HK-2 (cell line): ENCODE results near the gene POLE3.
A peak's percentile ranks its signal among the peaks of the same experiment; 100 is the strongest.
"Not testable (repeated sequence)": the region's sequence is repeated elsewhere in the genome, so short reads cannot be mapped to it uniquely, and the experiment has no call there.

Experiments
- DNase-seq: peaks from one replicate; pipeline ENCODE4 v3.0.0-alpha.2; 2018; ENCODE audit not compliant: unreplicated experiment

POLE3 gene, protein sequence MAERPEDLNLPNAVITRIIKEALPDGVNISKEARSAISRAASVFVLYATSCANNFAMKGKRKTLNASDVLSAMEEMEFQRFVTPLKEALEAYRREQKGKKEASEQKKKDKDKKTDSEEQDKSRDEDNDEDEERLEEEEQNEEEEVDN

GRCh38 chr9:113410207-113410864 lies at the start of gene POLE3, which contains the start of gene C9orf43:
POLE3 (minus strand) TSS chr9:113410675; CDS start chr9:113410293, 382 bp downstream.
C9orf43 (plus strand) TSS chr9:113410747; CDS start chr9:113413494, 2,747 bp downstream.
- peak; percentile 96 for DNase-seq

GRCh38 chr9:113456235-113456634 lies 45.8 kb upstream of the POLE3 start:
- no peak for DNase-seq

GRCh38 chr9:113454914-113455761 lies 44.7 kb upstream of the POLE3 start:
- peak; percentile 35 for DNase-seq

DNA sequence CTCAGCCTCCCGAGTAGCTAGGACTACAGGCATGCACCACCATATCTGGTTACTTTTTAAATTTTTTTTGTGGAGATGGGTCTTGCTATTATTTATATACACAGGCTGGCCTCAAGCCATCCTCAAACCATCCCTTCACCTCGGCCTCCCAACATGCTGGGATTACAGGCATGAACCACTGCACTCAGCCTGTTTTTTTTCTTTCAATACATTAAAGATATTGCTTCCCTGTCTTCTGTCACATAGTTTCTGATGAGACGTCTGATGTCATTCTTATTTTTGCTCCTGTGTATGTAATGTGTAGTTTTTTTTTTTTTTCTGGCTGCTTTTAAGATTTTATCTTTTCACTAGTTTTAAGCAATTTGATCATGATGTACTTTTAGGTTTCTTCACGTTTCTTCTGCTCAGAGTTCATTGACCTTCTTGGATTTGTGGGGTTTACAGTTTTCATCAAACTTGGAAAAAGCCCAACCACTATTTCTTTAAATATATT lies 41.7 kb upstream of the POLE3 start:
- DNase-seq, result no peak

- DNase-seq, result no peak
Measured at GRCh38 chr9:113449376-113449775, 38.9 kb upstream of the POLE3 start.

GRCh38 chr9:113446323-113446740 lies 35.9 kb upstream of the POLE3 start:
- DNase-seq, result no peak

DNA sequence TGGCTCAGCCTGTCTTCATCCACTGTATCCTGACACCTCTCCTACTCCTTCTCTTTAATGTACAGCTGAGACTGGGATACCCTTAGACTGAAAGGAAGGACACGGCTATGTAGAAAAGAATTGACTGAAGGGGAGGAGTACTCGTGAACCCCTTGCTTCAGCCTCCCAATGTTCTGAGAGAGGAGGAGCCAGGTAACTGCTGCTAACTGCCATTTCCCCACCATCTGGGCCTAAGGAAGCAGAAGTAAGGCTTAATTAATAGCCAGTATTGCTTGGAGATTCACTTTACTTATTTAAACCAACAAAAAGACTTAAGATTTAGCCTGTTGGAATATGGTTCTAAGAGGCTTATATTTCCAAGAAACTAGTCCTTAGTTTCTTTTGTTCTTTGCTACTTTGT lies 34.3 kb upstream of the POLE3 start:
- no peak for DNase-seq

- not testable (repeated sequence) for DNase-seq
Measured at GRCh38 chr9:113437716-113438115, 27.2 kb upstream of the POLE3 start.

GRCh38 chr9:113436728-113437515 lies 26.4 kb upstream of the POLE3 start:
- DNase-seq, result no peak

GRCh38 chr9:113431191-113431590 lies 20.7 kb upstream of the POLE3 start:
- no peak for DNase-seq

DNA sequence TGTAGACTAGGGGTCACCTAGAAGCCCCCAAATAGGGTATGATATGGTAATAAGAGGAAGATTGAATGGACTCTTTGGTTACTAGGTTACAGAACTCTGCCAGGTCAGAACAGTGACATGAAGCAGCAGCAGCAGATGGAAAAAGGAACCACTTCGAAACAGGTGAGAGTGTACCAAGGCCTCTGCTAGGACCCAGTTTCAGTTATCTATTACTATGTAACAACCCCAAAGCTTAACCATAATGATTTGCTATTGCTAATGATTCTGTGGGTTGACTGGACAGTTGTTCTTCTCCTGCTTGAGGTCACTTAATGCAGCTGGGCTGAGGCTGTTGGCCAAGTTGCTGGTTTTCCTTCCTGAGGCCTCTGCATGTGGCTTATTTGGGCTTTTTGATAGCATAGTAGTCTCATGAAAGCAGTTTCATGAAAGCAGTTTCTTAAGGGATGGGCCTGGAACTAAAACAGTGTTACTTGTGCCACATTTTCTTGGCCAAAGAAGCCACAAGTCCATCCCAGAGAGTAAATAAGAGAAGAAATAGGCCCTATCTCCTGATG lies 17.7 kb upstream of the POLE3 start:
- no peak for DNase-seq

- no peak for DNase-seq
Measured at GRCh38 chr9:113427629-113428028, 17.2 kb upstream of the POLE3 start.

DNA sequence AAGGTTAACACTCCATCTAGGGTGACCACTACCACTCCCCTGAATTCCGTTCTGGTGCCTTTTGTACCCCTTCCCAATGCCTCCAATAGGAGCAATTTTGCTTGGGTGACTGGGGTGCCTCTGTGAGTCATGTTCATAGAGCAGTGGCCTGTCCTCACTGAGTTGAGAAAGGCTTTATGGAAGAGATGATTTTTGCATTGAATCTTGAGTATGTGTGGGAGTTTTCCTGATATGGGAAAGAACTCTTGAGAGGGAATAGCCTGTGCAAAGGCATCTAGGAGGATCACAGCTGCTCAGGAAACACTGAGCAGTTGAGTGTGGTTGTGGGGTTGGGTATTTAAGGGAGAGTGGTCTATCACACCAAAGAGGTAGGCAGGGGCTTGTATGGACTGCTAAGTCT lies 16.2 kb upstream of the POLE3 start:
- no peak for DNase-seq

- no peak for DNase-seq
Measured at GRCh38 chr9:113425072-113425471, 14.6 kb upstream of the POLE3 start.

GRCh38 chr9:113421726-113422125 lies 11.3 kb upstream of the POLE3 start:
- no peak for DNase-seq

- DNase-seq, result no peak
Measured at GRCh38 chr9:113417370-113417769, 6.9 kb upstream of the POLE3 start.

- no peak for DNase-seq
Measured at GRCh38 chr9:113416149-113416721, 5.8 kb upstream of the POLE3 start.

- no peak for DNase-seq
Measured at GRCh38 chr9:113409883-113410206, 630 bp downstream of the POLE3 start.

DNA sequence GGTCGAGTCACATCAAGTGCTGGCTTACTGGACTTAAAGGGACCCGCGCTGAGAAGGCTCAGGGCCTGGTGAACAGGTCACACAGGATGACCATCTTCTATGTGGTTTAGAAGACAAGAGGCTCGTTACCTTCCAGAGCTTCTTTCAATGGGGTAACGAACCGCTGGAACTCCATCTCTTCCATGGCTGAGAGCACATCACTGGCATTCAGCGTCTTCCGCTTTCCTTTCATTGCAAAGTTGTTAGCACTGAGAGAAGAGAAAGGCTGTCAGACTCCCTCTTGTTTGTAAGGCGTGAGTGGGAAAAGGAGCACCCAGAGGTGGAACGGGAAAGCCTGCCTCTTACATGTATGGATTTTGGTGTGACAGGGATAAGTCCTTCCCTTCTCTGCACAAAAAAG lies 994 bp downstream of the POLE3 start:
- DNase-seq, result no peak

GRCh38 chr9:113406873-113407511 lies 3.5 kb downstream of the POLE3 start:
- DNase-seq, result peak; percentile 46

GRCh38 chr9:113406353-113406752 lies 4.1 kb downstream of the POLE3 start:
- not testable (repeated sequence) for DNase-seq
